WTC11 (cell line): ENCODE measurements around the gene MDH1.

Experiments used
- NFYB ChIP-seq: sonication (generic); formaldehyde crosslinking; conservative IDR thresholded peaks from 2 replicates; pipeline ENCODE4 v1.8.0; 2022; ENCODE audit warnings: low read depth, missing genetic modification reagents
- NR1H2 ChIP-seq: sonication (generic); formaldehyde crosslinking; IDR thresholded peaks from 2 replicates; pipeline ENCODE4 v1.9.0; 2021; ENCODE audit warnings: mild to moderate bottlenecking, moderate library complexity, missing genetic modification reagents
- SMAD3 ChIP-seq: sonication (generic); formaldehyde crosslinking; IDR thresholded peaks from 2 replicates; pipeline ENCODE4 v1.8.0; 2022; ENCODE audit warnings: missing genetic modification reagents, mild to moderate bottlenecking, borderline replicate concordance
- SP1 ChIP-seq: sonication (generic); formaldehyde crosslinking; conservative IDR thresholded peaks from 2 replicates; pipeline ENCODE4 v1.8.1; 2022; ENCODE audit warnings: missing genetic modification reagents
- TEAD4 ChIP-seq: sonication (generic); formaldehyde crosslinking; IDR thresholded peaks from 2 replicates; pipeline ENCODE4 v1.8.0; 2022; ENCODE audit warnings: mild to moderate bottlenecking, missing genetic modification reagents
- TF ChIP-seq, protein P1 (sequence below): fragments of 200-600 bp; IDR thresholded peaks from 2 replicates; pipeline ENCODE4 v1.8.0; 2022; ENCODE audit warnings: antibody characterized with exemption
- TF ChIP-seq, protein P2 (sequence below): sonication (generic); formaldehyde crosslinking; conservative IDR thresholded peaks from 2 replicates; pipeline ENCODE4 v1.8.1; 2022; ENCODE audit warnings: mild to moderate bottlenecking, missing genetic modification reagents

GRCh38 chr2:63596401-63596883 is 7.7 kb downstream of the MDH1 start:
- TF ChIP-seq NFYB (CRISPR knock-in tag) (no peak), NR1H2 (CRISPR knock-in tag) (no peak), SP1 (CRISPR knock-in tag) (no peak), SMAD3 (CRISPR knock-in tag) (no peak), TEAD4 (CRISPR knock-in tag) (no peak)
- TF ChIP-seq, protein P1, sequence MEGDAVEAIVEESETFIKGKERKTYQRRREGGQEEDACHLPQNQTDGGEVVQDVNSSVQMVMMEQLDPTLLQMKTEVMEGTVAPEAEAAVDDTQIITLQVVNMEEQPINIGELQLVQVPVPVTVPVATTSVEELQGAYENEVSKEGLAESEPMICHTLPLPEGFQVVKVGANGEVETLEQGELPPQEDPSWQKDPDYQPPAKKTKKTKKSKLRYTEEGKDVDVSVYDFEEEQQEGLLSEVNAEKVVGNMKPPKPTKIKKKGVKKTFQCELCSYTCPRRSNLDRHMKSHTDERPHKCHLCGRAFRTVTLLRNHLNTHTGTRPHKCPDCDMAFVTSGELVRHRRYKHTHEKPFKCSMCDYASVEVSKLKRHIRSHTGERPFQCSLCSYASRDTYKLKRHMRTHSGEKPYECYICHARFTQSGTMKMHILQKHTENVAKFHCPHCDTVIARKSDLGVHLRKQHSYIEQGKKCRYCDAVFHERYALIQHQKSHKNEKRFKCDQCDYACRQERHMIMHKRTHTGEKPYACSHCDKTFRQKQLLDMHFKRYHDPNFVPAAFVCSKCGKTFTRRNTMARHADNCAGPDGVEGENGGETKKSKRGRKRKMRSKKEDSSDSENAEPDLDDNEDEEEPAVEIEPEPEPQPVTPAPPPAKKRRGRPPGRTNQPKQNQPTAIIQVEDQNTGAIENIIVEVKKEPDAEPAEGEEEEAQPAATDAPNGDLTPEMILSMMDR = no peak
- TF ChIP-seq, protein P2, sequence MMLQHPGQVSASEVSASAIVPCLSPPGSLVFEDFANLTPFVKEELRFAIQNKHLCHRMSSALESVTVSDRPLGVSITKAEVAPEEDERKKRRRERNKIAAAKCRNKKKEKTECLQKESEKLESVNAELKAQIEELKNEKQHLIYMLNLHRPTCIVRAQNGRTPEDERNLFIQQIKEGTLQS (CRISPR knock-in tag) = no peak
